Testis (tissue), 2 donors: Measurements from ENCODE around the gene SLK.

Experiments
- CTCF ChIP-seq, 3 experiments: fragments of 450-650 bp in 2 of 3; fragments of 200-600 bp in 1 of 3; sonication (generic) in 1 of 3; IDR thresholded peaks; one replicate each; pipeline ENCODE4 v1.5.1; 2016 to 2019; ENCODE audit warnings: antibody characterized with exemption in 3 of 3, mild to moderate bottlenecking in 2 of 3, moderate library complexity in 1 of 3
- POLR2A ChIP-seq: fragments of 450-650 bp; IDR thresholded peaks from one replicate; pipeline ENCODE4 v1.6.1; 2017; ENCODE audit warnings: antibody characterized with exemption, mild to moderate bottlenecking, moderate library complexity

GRCh38 chr10:103949728-103950127 lies 17.2 kb upstream of the SLK start:
- no peak for TF ChIP-seq CTCF (IDR thresholded peaks at IDR 0.05)
- no peak for TF ChIP-seq POLR2A
